ENCODE data around the gene FANCF. TPM values are rescaled to one million over a fixed set of nuclear protein-coding genes. Genes with fewer than 3 reads are reported as not detected.

FANCF gene
- total RNA-seq, 2 donors from 2014 or later = 19.7 to 28.7 TPM

GRCh38 chr11:22582151-22582410, 43.5 kb downstream of the FANCF start:
- no peak overlapping the region for H3K9ac ChIP-seq (ENCODE audit: extremely low read depth, low read length, poor library complexity, severe bottlenecking)
- no peak overlapping the region for H3K27ac ChIP-seq (ENCODE audit: low read depth, low read length)
- no peak for DNase-seq
- no peak for TF ChIP-seq CTCF (conservative IDR thresholded peaks at IDR 0.05)
- no peaks in the 10 kb centered on the region for H3K9me3 ChIP-seq (ENCODE audit: control insufficient read depth, low read length)
- no peak overlapping the region for H3K27ac Mint-ChIP-seq
- no peaks in the 10 kb centered on the region for H3K4me1 ChIP-seq (ENCODE audit: control insufficient read depth, insufficient read depth, low read length)
- H3K27me3 ChIP-seq (ENCODE audit: control insufficient read depth, insufficient read depth, low read length, poor library complexity, severe bottlenecking) = no peaks in the 10 kb centered on the region
- no peak overlapping the region for H3K4me3 Mint-ChIP-seq
- H3K36me3 Mint-ChIP-seq (ENCODE audit: low read depth) = no peaks in the 10 kb centered on the region
- no peaks in the 10 kb centered on the region for H3K36me3 ChIP-seq (ENCODE audit: control insufficient read depth, insufficient read depth, low read length)
- no peaks in the 10 kb centered on the region for H3K9me3 Mint-ChIP-seq
- H3K27me3 Mint-ChIP-seq (ENCODE audit: insufficient read depth) = no peaks in the 10 kb centered on the region
- no peaks in the 10 kb centered on the region for H3K4me1 Mint-ChIP-seq
- no peak overlapping the region for H3K4me3 ChIP-seq (ENCODE audit: low read length)

GRCh38 chr11:22581354-22582150, 44.1 kb downstream of the FANCF start:
- H3K36me3 Mint-ChIP-seq (ENCODE audit: low read depth) = no peaks in the 10 kb centered on the region

GRCh38 chr11:22577854-22578253, 47.8 kb downstream of the FANCF start:
- Mint-ChIP-seq H3K9me3 (no peaks in the 10 kb centered on the region), H3K27me3 (ENCODE audit: insufficient read depth) (no peaks in the 10 kb centered on the region), H3K4me1 (no peaks in the 10 kb centered on the region), H3K4me3 (no peak overlapping the region), H3K36me3 (ENCODE audit: low read depth) (no peaks in the 10 kb centered on the region), H3K27ac (no peak overlapping the region)
- H3K4me3 ChIP-seq (ENCODE audit: low read length) = no peak overlapping the region
- 100% methylated on average over 1 of the region's 2 CpGs; no CpG with 5 or more reads in 1 of the 2 experiments for WGBS, 2 experiments (ENCODE audit: insufficient coverage in 1 of 2, insufficient read length in 1 of 2)
- H3K9me3 ChIP-seq (ENCODE audit: control insufficient read depth, low read length) = no peaks in the 10 kb centered on the region
- no peak overlapping the region for H3K9ac ChIP-seq (ENCODE audit: extremely low read depth, low read length, poor library complexity, severe bottlenecking)
- H3K36me3 ChIP-seq (ENCODE audit: control insufficient read depth, insufficient read depth, low read length) = no peaks in the 10 kb centered on the region
- H3K27me3 ChIP-seq (ENCODE audit: control insufficient read depth, insufficient read depth, low read length, poor library complexity, severe bottlenecking) = no peaks in the 10 kb centered on the region
- no peak for TF ChIP-seq CTCF (conservative IDR thresholded peaks at IDR 0.05)
- H3K27ac ChIP-seq (ENCODE audit: low read depth, low read length) = no peak overlapping the region
- H3K4me1 ChIP-seq (ENCODE audit: control insufficient read depth, insufficient read depth, low read length) = no peaks in the 10 kb centered on the region
- no peak for DNase-seq

More at GRCh38 chr11:22581354-22582150, 44.1 kb downstream of the FANCF start:
- no peaks in the 10 kb centered on the region for H3K9me3 ChIP-seq (ENCODE audit: control insufficient read depth, low read length)
- H3K4me1 ChIP-seq (ENCODE audit: control insufficient read depth, insufficient read depth, low read length) = no peaks in the 10 kb centered on the region
- no peak overlapping the region for H3K4me3 Mint-ChIP-seq
- H3K27me3 ChIP-seq (ENCODE audit: control insufficient read depth, insufficient read depth, low read length, poor library complexity, severe bottlenecking) = no peaks in the 10 kb centered on the region
- no peaks in the 10 kb centered on the region for H3K9me3 Mint-ChIP-seq
- DNase-seq = no peak
- no peaks in the 10 kb centered on the region for H3K36me3 ChIP-seq (ENCODE audit: control insufficient read depth, insufficient read depth, low read length)
- 83 to 90% methylated on average over 1 to 2 of the region's 3 CpGs for WGBS, 2 experiments (ENCODE audit: insufficient coverage in 1 of 2, insufficient read length in 1 of 2)
- H3K4me1 Mint-ChIP-seq = no peaks in the 10 kb centered on the region
- no peak overlapping the region for H3K27ac ChIP-seq (ENCODE audit: low read depth, low read length)
- no peak overlapping the region for H3K9ac ChIP-seq (ENCODE audit: extremely low read depth, low read length, poor library complexity, severe bottlenecking)
- no peak overlapping the region for H3K27ac Mint-ChIP-seq
- TF ChIP-seq CTCF (conservative IDR thresholded peaks at IDR 0.05) = no peak
- no peaks in the 10 kb centered on the region for H3K27me3 Mint-ChIP-seq (ENCODE audit: insufficient read depth)
- no peak overlapping the region for H3K4me3 ChIP-seq (ENCODE audit: low read length)

Other genes starting within 250 kb of the FANCF start
- 1 to 10 TPM; 3.0 to 4.1 TPM for gene GAS2, start 40.8 kb upstream of the FANCF start, total RNA-seq
- 10 to 100 TPM in 1 of 2 donors, 1 to 10 TPM in 1; 9.8 to 22.6 TPM for gene SVIP, start 204.0 kb upstream of the FANCF start, total RNA-seq
- gene CCDC179, start 234.7 kb upstream of the FANCF start, total RNA-seq = not detected